Measurements from ENCODE around the gene NRSN1.

The NRSN1 gene

GRCh38 chr6:24145690-24146131, 19.7 kb downstream of the NRSN1 start:
- no peak for DNase-seq

- DNase-seq = no peak
Observed at GRCh38 chr6:24146871-24147270, 20.9 kb downstream of the NRSN1 start.

- no peak for DNase-seq
Observed at GRCh38 chr6:24147511-24148153, 21.6 kb downstream of the NRSN1 start.

- DNase-seq = no peak
Observed at GRCh38 chr6:24148154-24148570, 22.1 kb downstream of the NRSN1 start.

GRCh38 chr6:24148684-24149083, 22.7 kb downstream of the NRSN1 start:
- no peak for DNase-seq

- no peak for DNase-seq
Observed at GRCh38 chr6:24149296-24149695, 23.3 kb downstream of the NRSN1 start.

- DNase-seq = no peak
Observed at GRCh38 chr6:24149836-24150235, 23.8 kb downstream of the NRSN1 start.

GRCh38 chr6:24152014-24152413, 26.0 kb downstream of the NRSN1 start:
- DNase-seq = no peak

- DNase-seq = no peak
Observed at GRCh38 chr6:24154121-24154520, 28.1 kb downstream of the NRSN1 start.

GRCh38 chr6:24157886-24158285, 31.9 kb downstream of the NRSN1 start:
- no peak for DNase-seq

GRCh38 chr6:24183584-24183983, 57.6 kb downstream of the NRSN1 start:
- DNase-seq = no peak

- DNase-seq = no peak
Observed at GRCh38 chr6:24186349-24186748, 60.3 kb downstream of the NRSN1 start.

GRCh38 chr6:24187965-24188577, 62.1 kb downstream of the NRSN1 start:
- no peak for DNase-seq

- no peak for DNase-seq
Observed at GRCh38 chr6:24188578-24189080, 62.6 kb downstream of the NRSN1 start.

- DNase-seq = no peak
Observed at GRCh38 chr6:24191346-24191745, 65.3 kb downstream of the NRSN1 start.

GRCh38 chr6:24193364-24193763, 67.3 kb downstream of the NRSN1 start:
- DNase-seq = no peak

GRCh38 chr6:24194978-24195700, 69.1 kb downstream of the NRSN1 start:
- no peak for DNase-seq

- DNase-seq = no peak
Observed at GRCh38 chr6:24195836-24196597, 70.0 kb downstream of the NRSN1 start.
